ENCODE data around the gene PRMT3.

The PRMT3 gene

DNA sequence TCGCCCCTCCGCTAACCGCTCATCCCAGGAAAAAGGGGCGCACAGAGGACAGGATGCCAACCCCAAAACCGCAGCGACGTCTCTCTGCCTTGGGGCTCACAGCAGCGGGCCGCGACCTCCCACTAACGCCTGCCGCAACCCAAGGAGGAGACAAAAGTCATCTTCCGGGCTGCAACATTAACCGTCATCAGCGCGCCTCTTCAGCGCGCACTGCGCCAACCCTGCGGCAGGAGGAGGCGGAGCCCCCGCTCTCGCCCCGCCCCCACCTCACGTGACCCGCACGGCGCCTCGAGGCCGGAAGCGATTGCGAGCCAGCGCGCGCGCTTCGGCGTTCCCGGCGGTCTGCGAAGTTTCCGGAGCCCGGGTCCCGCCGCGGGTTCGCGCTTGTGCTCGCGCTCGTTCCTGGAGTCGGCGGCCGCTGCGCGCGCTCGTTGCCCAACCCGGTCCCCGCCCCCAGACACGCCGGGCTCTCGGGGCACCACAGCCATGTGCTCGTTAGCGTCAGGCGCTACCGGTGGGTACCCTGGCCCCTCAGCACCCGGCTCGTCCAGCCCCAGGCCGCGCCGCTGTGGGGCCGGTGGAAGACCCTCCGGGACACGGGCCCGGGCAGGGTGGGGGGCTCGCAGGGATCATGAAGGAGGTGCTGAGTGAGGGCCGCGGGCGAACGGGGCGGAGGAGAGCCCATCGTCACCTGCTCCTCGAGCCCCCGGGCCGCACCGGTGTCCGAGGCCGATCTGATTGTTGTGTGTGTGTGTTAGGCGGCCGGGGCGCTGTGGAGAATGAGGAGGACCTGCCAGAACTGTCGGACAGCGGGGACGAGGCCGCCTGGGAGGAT lies at the start of gene PRMT3:
Gene PRMT3 (plus strand): TSS at position 456 of the 835 bp plus-strand sequence. CDS start 31 bp downstream, at position 487.
- no peak for TF ChIP-seq JUND (IDR thresholded peaks at IDR 0.05; ENCODE audit: low read depth)
- in situ Hi-C loops (cut with HindIII; ENCODE audit: low pct_unique_long_range_greater_than_20kb, low sequenced_read_pairs): no loop called here
- DNase-seq (ENCODE audit: low read depth in 1 of 2, low spot score in 1 of 2): peak; percentile 94 to 98

DNA sequence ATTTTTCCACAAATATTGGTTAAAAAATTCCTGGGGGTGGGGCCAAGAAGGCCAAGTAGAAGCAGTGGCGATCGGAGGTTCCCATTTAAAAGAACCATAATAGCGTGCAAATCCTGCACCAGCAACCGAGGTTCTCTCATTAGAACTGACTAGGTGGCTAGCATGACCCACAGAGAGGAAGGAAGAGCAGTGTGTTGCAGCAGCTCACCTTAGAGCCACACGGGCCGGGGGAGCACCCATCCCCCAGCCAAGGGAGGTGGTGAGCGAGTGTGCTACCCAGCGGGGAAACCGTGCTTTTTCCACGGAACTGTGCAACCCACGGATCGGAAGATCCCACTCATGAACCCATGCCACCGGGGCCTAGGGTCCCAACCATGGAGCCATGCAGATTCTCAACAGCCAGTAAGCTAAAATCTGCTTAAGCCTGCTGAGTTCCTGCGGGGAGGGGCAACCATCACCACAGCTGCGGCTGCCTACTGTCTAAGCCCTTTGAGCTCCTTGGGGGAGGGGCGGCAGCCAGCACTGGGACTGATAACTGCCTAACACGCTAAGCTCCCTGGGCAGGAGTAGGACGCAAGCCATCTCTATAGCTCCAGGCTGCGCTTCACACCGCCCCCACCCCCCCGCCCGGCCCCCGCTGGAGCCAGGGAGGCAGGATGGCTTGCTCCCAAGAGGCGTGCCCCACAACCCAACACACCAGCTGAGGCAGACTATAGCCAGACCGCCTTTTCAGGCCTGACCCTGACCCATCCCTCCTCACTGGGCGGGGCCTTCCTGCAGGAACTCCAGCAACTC lies 45.0 kb upstream of the PRMT3 start:
- no peak for TF ChIP-seq JUND (IDR thresholded peaks at IDR 0.05; ENCODE audit: low read depth)
- in situ Hi-C loops (cut with HindIII; ENCODE audit: low pct_unique_long_range_greater_than_20kb, low sequenced_read_pairs): no loop called here
- no peak for DNase-seq (ENCODE audit: low read depth in 1 of 2, low spot score in 1 of 2)

DNA sequence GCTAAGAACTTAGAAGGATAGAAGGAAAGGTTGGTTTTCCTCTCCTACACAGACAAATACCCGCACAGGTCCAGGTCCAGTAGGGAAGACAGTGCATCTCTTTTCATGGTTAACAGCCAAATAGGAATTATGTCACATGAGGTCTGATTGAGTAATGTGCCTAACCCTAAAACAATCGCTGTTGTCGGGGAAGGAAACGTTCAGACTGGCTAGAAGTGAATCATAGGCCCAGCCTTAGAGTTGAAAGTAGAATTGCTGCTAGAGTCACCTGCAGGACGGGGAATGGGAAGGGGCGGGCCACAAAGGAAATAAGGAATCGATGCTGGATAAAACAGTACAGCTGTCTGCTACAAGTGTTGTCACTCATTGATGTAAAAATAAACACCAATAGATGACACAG lies 36.4 kb upstream of the PRMT3 start:
- DNase-seq (ENCODE audit: low read depth in 1 of 2, low spot score in 1 of 2): no peak
- in situ Hi-C loops (cut with HindIII; ENCODE audit: low pct_unique_long_range_greater_than_20kb, low sequenced_read_pairs): no loop called here
- no peak for TF ChIP-seq JUND (IDR thresholded peaks at IDR 0.05; ENCODE audit: low read depth)

DNA sequence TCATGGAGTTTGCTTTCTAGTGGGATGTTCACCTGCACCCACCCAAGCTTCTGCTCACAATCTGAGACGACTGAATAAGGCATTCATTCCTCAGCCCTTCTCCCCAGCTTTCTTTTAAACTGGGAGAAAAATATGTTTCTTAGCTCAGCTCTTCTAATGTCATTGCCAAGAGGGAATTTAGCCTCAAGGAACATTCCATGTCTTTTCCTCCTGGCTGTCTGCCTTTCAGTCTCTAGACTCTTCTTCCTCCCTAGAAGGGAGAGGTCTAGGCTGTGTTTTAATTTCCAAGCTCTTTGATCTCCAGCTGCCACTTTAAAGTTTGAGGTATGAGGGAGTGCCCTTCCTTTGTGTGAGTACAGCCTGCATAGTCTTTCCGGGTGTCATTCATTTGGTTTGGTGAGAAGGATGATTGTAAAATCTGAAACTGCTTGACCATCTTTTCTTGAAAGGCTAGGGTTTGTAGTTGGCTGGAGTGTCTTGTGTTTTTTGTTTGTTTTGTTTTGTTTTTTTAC lies 35.7 kb upstream of the PRMT3 start:
- in situ Hi-C loops (cut with HindIII; ENCODE audit: low pct_unique_long_range_greater_than_20kb, low sequenced_read_pairs): no loop called here
- TF ChIP-seq JUND (IDR thresholded peaks at IDR 0.05; ENCODE audit: low read depth): no peak
- peak in 1 of 2 experiments; percentile 29 for DNase-seq (ENCODE audit: low read depth in 1 of 2, low spot score in 1 of 2)

DNA sequence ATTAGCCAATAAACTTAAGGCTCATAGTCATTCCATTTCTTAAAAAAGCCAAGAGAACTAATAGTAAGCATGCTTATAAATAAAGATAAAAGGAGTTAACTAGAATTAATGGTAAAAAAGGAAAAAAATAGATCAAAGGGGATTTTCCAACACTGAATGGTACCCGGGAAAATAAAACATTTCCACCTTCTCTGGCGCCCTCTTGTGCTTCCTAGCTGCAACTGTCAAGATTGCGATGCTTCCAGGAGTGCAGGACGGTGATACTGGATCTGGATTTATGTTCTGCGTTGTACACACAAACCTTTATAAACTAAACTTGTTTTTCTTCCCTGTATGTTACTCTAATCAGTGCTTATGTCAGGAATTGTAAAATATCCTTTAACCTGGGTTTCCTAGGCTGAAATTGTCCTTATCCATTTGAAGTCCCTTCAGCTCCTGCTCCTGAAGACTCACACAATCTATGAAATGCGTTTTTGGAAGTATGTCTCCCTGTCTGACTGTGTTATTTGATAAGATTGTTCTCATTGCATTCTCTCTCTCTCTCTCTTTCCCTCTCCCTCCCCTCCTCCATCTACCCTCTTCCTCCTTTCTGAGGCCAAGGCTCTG lies 33.6 kb upstream of the PRMT3 start:
- in situ Hi-C loops (cut with HindIII; ENCODE audit: low pct_unique_long_range_greater_than_20kb, low sequenced_read_pairs): no loop called here
- DNase-seq (ENCODE audit: low read depth in 1 of 2, low spot score in 1 of 2): peak; percentile 35 to 70
- no peak for TF ChIP-seq JUND (IDR thresholded peaks at IDR 0.05; ENCODE audit: low read depth)

DNA sequence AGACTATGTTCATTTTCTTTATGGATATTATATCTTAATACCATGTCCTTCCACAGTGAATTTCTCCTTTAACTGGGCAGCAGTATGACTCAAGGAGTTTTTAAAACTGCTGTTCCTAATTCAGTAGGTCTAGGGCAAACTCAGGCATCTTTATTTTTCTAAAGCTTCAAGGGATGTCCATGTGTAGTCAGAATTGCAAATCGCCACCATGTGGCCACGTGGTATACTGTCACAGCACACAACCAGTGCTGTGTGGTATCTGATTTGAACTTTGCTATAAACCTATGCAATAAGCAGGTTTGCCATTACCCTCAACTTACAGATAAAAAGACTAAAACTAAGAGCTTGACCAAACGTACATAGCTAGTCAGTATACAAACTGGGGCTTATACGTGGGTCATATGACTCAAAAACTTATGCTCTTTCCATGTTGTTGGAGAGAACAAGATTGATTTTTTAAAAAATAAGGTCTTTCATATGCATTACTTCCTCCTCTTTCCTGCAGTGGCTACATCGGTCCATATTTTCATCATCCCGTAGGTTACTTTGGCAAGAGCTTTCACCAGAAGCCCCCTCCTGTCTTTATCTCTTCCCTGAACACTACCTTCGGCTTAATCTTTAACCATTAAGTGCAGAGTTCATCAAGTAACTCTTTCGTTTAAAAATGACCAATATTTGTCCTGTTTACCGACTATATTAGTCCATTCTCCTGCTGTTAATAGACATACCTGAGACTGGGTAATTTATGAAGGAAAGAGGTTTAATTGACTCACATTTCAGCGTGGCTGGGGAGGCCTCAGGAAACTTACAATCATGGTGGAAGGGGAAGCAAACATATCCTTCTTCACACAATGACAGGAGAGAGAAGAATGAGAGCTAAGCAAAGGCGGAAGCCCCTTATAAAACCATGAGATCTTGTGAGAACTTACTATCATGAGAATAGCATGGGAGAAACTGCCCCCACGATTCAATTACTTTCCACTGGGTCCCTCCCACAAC lies 32.0 kb upstream of the PRMT3 start:
- in situ Hi-C loops (cut with HindIII; ENCODE audit: low pct_unique_long_range_greater_than_20kb, low sequenced_read_pairs): no loop called here
- peak; percentile 54 to 75 for DNase-seq (ENCODE audit: low read depth in 1 of 2, low spot score in 1 of 2)
- TF ChIP-seq JUND (IDR thresholded peaks at IDR 0.05; ENCODE audit: low read depth): no peak

DNA sequence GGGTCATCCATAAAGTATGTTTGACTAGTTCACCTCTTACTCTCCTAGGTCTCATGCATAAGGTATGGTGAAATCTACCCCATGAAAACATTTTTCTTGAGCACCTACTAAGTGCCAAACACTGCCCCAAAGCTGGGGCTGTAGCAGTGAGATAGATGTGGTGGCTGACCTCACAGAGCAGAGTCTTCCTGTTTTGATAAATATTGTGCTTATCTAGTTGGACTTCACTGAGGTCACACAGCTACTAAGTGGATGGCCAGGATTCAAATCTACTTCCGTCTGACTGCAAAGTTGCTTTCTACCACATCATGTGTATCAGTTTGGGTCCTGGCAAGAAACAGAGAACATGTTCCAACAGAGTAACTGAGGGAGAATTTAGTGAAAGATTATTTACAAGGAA lies 30.4 kb upstream of the PRMT3 start:
- in situ Hi-C loops (cut with HindIII; ENCODE audit: low pct_unique_long_range_greater_than_20kb, low sequenced_read_pairs): no loop called here
- TF ChIP-seq JUND (IDR thresholded peaks at IDR 0.05; ENCODE audit: low read depth): no peak
- DNase-seq (ENCODE audit: low read depth in 1 of 2, low spot score in 1 of 2): no peak

DNA sequence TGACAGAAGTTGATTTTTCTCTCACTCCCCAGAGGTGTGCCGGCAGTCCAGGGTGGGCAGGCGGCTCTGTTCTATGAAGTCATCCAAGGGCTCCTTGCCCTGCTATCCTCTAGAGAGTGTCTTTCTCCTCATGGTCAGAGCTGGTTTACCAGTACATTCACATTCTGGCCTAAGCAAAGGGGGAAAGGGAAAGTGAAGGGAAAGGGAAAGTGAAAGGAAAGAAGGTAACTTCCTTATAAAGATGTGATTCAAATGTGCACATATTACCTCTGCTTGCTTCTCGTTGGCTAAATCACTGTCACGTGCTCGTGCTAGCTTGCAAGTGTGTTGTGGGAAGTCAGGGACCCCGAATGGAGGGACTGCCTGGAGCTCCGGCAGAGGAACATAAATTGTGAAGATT lies 26.9 kb upstream of the PRMT3 start:
- in situ Hi-C loops (cut with HindIII; ENCODE audit: low pct_unique_long_range_greater_than_20kb, low sequenced_read_pairs): no loop called here
- TF ChIP-seq JUND (IDR thresholded peaks at IDR 0.05; ENCODE audit: low read depth): no peak
- peak in 1 of 2 experiments; percentile 58 for DNase-seq (ENCODE audit: low read depth in 1 of 2, low spot score in 1 of 2)

DNA sequence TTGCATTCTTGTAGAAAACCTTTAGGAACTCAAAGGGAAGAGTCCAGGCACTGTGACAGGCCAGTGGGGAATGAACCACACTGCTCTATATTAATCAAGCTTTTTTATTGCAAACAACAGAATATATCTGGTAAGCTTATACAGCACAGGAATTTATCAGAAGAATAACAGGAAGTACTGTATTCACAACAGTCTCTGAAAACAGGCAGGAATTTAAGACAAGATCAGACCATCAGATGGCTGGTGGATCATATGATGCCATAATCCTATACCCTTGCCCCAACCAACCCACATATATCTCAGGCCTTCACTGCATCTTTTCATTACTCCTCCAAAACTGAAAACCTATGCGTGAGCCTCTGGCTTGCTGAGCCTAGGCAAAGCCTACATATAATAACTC lies 25.0 kb upstream of the PRMT3 start:
- TF ChIP-seq JUND (IDR thresholded peaks at IDR 0.05; ENCODE audit: low read depth): no peak
- no peak for DNase-seq (ENCODE audit: low read depth in 1 of 2, low spot score in 1 of 2)
- in situ Hi-C loops (cut with HindIII; ENCODE audit: low pct_unique_long_range_greater_than_20kb, low sequenced_read_pairs): no loop called here

DNA sequence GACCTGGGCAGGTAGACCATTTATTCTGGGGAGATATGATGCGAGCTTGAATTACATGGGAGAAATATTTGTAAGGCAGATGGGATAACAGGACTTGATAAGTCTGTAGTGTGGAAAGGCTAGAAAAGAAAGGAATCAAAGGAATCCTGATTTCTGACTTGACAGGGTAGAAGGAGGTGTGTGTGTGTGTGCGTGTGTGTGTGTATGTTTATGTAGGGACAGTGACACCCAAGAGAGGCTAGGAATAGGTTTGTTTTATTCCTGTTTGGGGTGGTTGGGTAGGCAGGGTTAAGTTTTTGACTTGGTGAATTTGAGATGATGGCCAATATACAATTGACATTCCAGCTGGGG lies 24.4 kb upstream of the PRMT3 start:
- DNase-seq (ENCODE audit: low read depth in 1 of 2, low spot score in 1 of 2): no peak
- no peak for TF ChIP-seq JUND (IDR thresholded peaks at IDR 0.05; ENCODE audit: low read depth)
- in situ Hi-C loops (cut with HindIII; ENCODE audit: low pct_unique_long_range_greater_than_20kb, low sequenced_read_pairs): no loop called here

DNA sequence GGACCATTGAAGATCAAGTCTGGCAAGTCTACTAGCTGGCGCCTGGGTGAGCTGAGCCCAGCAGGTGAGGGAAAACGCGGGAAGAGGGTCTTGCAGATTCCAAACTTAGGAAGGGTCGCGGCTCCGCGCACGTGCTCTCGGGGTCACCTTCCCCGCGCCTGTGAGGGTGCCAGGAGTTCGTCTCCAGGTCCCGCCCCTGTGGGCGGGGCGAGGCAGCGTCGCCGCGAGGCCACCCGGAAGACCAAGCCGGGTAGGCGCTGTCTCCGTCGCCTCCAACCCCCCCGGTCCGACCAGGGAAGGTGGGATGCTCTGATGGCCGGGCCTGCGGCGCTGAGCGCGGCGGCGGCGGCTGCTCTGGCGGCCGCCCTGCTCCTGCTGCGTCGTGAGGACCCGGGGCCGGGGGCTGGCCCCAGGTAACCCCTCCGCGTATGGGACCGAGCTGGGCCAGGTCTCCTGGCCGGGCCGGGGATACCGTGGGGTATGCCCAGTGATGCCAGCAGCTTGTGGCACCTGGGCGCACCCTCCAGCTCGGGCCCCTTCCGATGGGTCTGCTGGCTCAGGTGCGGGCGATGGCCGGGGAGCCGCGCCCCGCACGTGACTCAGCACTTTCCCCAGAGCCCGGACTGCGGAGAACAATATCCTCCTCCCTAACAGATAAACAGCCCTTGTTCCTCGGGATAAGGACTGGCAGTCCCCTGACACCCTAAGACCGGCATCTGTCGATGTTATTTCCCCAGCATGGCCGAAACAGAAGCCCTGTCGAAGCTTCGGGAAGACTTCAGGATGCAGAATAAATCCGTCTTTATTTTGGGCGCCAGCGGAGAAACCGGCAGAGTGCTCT lies 23.8 kb upstream of the PRMT3 start, which contains the start of gene HTATIP2:
Gene HTATIP2 (plus strand): TSS at position 215 of the 841 bp plus-strand sequence. CDS start 524 bp downstream, at position 739.
- peak; percentile 61 to 82 for DNase-seq (ENCODE audit: low read depth in 1 of 2, low spot score in 1 of 2)
- in situ Hi-C loops (cut with HindIII; ENCODE audit: low pct_unique_long_range_greater_than_20kb, low sequenced_read_pairs): no loop called here
- no peak for TF ChIP-seq JUND (IDR thresholded peaks at IDR 0.05; ENCODE audit: low read depth)
